CD4-positive, alpha-beta T cell (primary cell): ENCODE results near the gene MAP3K5. TPM values are rescaled to one million over a fixed set of nuclear protein-coding genes. Genes with fewer than 3 reads are reported as not detected.

Source experiments
- ATAC-seq: fragments of 200-7000 bp; cut with Tn5 transposase; one replicate; pipeline ENCODE4 v1.10.0; 2022; ENCODE audit warnings: mild to moderate bottlenecking; ENCODE audit not compliant: poor library complexity
- CTCF ChIA-PET: fragments of 350-600 bp; sonication (Branson Sonifier 250); formaldehyde crosslinking; loops from one replicate; lab custom pipeline; 2021; ENCODE audit warnings: antibody characterized with exemption, inconsistent platforms; lab: Charles Lee
- POLR2A ChIA-PET: fragments of 350-600 bp; sonication (Branson Sonifier 250); formaldehyde crosslinking; loops from one replicate; lab custom pipeline; 2021; ENCODE audit warnings: antibody characterized with exemption, inconsistent platforms; lab: Charles Lee
- DNase-seq, 14 experiments: peaks; one replicate each; pipeline ENCODE4 v3.0.0-alpha.2; 2013 to 2020; ENCODE audit warnings: mixed read lengths in 2 of 14
- H3K27ac ChIP-seq, 2 donors: one replicate each; pipeline versions ENCODE4 v1.5.1 to v1.7.0; 2013; ENCODE audit warnings: low read length in 2 of 2, low read depth in 1 of 2, mild to moderate bottlenecking in 1 of 2
- H3K27me3 ChIP-seq, 2 experiments: 1 replicate in 1 of 2; 2 replicates in 1 of 2; pipeline versions ENCODE4 v1.6.1 to v1.7.0; 2013; ENCODE audit warnings: low read length in 2 of 2, control low read depth in 1 of 2, mild to moderate bottlenecking in 1 of 2, moderate library complexity in 1 of 2; ENCODE audit not compliant: insufficient read depth in 2 of 2, control insufficient read depth in 1 of 2
- H3K36me3 ChIP-seq: one replicate; pipeline ENCODE4 v1.6.1; 2013; ENCODE audit warnings: low read length, control low read depth; ENCODE audit not compliant: insufficient read depth
- H3K4me1 ChIP-seq: one replicate; pipeline ENCODE4 v1.6.1; 2013; ENCODE audit warnings: low read length, control low read depth; ENCODE audit not compliant: insufficient read depth
- H3K4me3 ChIP-seq: one replicate; pipeline ENCODE4 v1.5.1; 2013; ENCODE audit warnings: mild to moderate bottlenecking, low read length, moderate library complexity
- H3K9me3 ChIP-seq, 2 experiments: 1 replicate in 1 of 2; 2 replicates in 1 of 2; pipeline versions ENCODE4 v1.6.1 to v1.7.0; 2013; ENCODE audit warnings: low read length in 2 of 2, mild to moderate bottlenecking in 2 of 2, control low read depth in 1 of 2, moderate library complexity in 1 of 2; ENCODE audit not compliant: control insufficient read depth in 1 of 2, insufficient read depth in 1 of 2
- H3K27ac Mint-ChIP-seq: one replicate; pipeline ENCODE4 v1.8.0; 2020; ENCODE audit warnings: mixed read lengths
- H3K27me3 Mint-ChIP-seq: one replicate; pipeline ENCODE4 v1.8.0; 2021; ENCODE audit warnings: mixed read lengths
- H3K36me3 Mint-ChIP-seq: one replicate; pipeline ENCODE4 v1.8.0; 2021; ENCODE audit warnings: low read depth, mixed read lengths
- H3K4me1 Mint-ChIP-seq: one replicate; pipeline ENCODE4 v1.8.0; 2021; ENCODE audit warnings: low read depth, mixed read lengths
- H3K4me3 Mint-ChIP-seq: one replicate; pipeline ENCODE4 v1.8.0; 2020; ENCODE audit warnings: mild to moderate bottlenecking, mixed read lengths
- H3K9me3 Mint-ChIP-seq: one replicate; pipeline ENCODE4 v1.8.0; 2020; ENCODE audit warnings: mixed read lengths
- intact Hi-C, 2 experiments: fragments of 100-400 bp; cut with DNase I in 1 of 2; cut with micrococcal nuclease in 1 of 2; formaldehyde crosslinking; loops; one replicate each; pipeline versions ENCODE4 v1.15.1 to v1.9.0; 2023 to 2025; cut with DNase I, micrococcal nuclease
- total RNA-seq, 174 experiments: library from RNA in 2 of 174; stranded (reverse) in 2 of 174; gene quantifications; one replicate each; pipeline ENCODE4 v1.2.3 and lab custom pipeline; 2021 to 2026
- TF ChIP-seq, protein P1 (sequence below): fragments of 200-600 bp; IDR thresholded peaks from one replicate; pipeline ENCODE4 v1.8.0; 2022; ENCODE audit warnings: antibody characterized with exemption, mild to moderate bottlenecking

The MAP3K5 gene
- total RNA-seq, 2 experiments from 2014 or later = 12.9 to 14.1 TPM

DNA sequence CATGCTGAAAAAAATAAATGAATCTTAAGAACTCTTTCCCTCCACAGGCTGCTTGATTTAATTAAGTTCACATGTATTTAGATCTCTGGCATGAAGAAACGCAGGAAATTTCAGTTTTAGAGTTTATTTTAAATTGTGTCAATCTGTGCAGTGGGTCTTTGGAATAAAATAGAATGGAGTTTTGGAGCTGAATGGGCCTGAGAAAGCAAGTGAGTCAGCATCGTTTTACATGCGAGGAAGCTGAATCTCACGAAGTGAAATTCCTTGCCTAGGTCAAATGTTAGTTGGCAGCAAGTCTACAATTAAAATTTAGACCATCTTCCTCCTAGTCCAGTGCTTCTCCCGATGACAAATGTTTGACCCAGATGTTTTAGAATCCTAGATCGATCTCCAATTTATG is 264.4 kb downstream of the MAP3K5 start:
- no peak for DNase-seq
- no peak for ATAC-seq
- Histone ChIP-seq H3K4me1 (peaks cover 14% of the 10 kb centered on the region), H3K27ac (no peak overlapping the region), H3K9me3 (no peaks in the 10 kb centered on the region), H3K36me3 (no peaks in the 10 kb centered on the region), H3K27me3 (no peaks in the 10 kb centered on the region), H3K4me3 (no peak overlapping the region)
- H3K27ac Mint-ChIP-seq = no peak overlapping the region
- TF ChIP-seq, protein P1, sequence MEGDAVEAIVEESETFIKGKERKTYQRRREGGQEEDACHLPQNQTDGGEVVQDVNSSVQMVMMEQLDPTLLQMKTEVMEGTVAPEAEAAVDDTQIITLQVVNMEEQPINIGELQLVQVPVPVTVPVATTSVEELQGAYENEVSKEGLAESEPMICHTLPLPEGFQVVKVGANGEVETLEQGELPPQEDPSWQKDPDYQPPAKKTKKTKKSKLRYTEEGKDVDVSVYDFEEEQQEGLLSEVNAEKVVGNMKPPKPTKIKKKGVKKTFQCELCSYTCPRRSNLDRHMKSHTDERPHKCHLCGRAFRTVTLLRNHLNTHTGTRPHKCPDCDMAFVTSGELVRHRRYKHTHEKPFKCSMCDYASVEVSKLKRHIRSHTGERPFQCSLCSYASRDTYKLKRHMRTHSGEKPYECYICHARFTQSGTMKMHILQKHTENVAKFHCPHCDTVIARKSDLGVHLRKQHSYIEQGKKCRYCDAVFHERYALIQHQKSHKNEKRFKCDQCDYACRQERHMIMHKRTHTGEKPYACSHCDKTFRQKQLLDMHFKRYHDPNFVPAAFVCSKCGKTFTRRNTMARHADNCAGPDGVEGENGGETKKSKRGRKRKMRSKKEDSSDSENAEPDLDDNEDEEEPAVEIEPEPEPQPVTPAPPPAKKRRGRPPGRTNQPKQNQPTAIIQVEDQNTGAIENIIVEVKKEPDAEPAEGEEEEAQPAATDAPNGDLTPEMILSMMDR = no peak
- intact Hi-C loops = no loop called here
- ChIA-PET CTCF (no interaction called here), POLR2A (no interaction called here)
- H3K27me3 Mint-ChIP-seq = peaks cover 3% of the 10 kb centered on the region
- peaks cover 22% of the 10 kb centered on the region for H3K4me1 Mint-ChIP-seq
- no peaks in the 10 kb centered on the region for H3K9me3 Mint-ChIP-seq
- H3K36me3 Mint-ChIP-seq = no peaks in the 10 kb centered on the region
- no peak overlapping the region for H3K4me3 Mint-ChIP-seq

DNA sequence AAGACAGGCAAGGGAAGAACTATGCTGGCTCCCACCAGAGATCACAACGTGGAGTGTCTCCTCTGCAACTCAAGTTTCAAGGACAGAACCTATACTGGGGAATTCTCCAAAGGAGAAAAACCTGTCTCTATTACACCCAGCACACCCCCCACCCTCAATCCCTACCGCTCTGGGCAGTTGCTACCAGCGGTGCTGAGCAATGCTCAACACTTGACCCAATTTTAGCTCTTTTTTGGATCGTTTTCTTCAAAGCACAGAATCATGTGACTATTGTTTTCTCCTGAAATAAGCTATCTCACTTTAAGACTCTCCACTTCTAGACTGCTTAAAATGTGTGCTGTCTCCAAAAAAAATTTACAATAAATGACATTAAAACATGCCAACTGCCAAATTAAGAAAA is 265.3 kb downstream of the MAP3K5 start:
- Histone ChIP-seq H3K4me1 (peaks cover 14% of the 10 kb centered on the region), H3K27me3 (no peaks in the 10 kb centered on the region), H3K4me3 (no peak overlapping the region), H3K27ac (no peak overlapping the region), H3K9me3 (no peaks in the 10 kb centered on the region), H3K36me3 (no peaks in the 10 kb centered on the region)
- peaks cover 22% of the 10 kb centered on the region for H3K4me1 Mint-ChIP-seq
- H3K27me3 Mint-ChIP-seq = peaks cover 3% of the 10 kb centered on the region
- no peaks in the 10 kb centered on the region for H3K36me3 Mint-ChIP-seq
- POLR2A ChIA-PET = interaction anchor here (1.0 kb wide), 1 partner anchor 67 kb away, joined by 4 read pairs; no protein-coding TSS in a partner anchor
- TF ChIP-seq, protein P1 = no peak
- ATAC-seq (no peak), DNase-seq (no peak)
- H3K9me3 Mint-ChIP-seq = no peaks in the 10 kb centered on the region
- CTCF ChIA-PET = interaction anchor here (0.6 to 1.0 kb wide), 2 partner anchors 8 to 12 kb away, joined by 3 read pairs; no protein-coding TSS in a partner anchor
- intact Hi-C loops = no loop called here
- H3K27ac Mint-ChIP-seq = no peak overlapping the region
- H3K4me3 Mint-ChIP-seq = no peak overlapping the region

DNA sequence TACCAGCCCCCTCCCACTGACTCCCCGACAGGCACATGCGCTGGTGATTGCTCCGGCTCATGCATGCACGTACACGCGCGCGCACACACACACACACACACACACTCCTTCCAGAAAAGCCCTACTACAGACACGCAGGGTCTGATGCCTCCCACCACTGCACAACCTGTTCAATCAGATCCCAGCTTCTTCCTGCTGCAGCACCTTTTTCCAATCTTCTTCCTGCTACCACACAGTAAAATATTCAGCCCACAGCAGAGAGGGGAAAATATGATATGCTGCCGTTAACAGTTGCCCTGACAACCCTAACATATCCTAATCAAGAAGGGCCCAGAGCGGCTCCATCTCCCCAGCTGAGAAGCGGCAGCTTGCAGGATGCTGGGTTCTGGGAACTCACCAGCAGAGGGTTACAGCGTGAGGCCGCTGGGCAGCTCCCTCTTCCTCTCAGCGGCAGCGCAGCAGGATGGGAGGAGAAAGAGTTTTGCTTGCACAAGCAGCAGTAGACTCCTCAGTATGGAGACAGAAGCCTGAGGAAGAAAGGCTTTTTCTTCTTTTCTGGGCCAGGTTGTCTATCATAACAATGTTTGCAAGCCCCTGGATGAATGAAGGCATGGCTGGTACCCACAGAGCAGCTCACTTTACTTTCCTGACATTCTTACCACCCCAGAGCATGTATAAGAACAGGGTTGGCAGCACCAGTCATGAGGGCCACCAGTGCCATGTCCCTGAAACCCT is 265.9 kb downstream of the MAP3K5 start:
- POLR2A ChIA-PET = interaction anchor here (1.0 kb wide), 1 partner anchor 68 kb away, joined by 4 read pairs; no protein-coding TSS in a partner anchor
- Mint-ChIP-seq H3K4me3 (peak overlapping the region; percentile 76), H3K4me1 (peaks cover 22% of the 10 kb centered on the region), H3K27ac (peak overlapping the region; percentile 10), H3K9me3 (no peaks in the 10 kb centered on the region), H3K27me3 (peaks cover 3% of the 10 kb centered on the region), H3K36me3 (no peaks in the 10 kb centered on the region)
- TF ChIP-seq, protein P1 = no peak
- no peaks in the 10 kb centered on the region for H3K27me3 ChIP-seq
- no peak overlapping the region for H3K27ac ChIP-seq
- no peaks in the 10 kb centered on the region for H3K9me3 ChIP-seq
- peak in 12 of 14 experiments; percentile 9 to 58 (median 25) for DNase-seq
- peaks cover 14% of the 10 kb centered on the region for H3K4me1 ChIP-seq
- peak; percentile 89 for ATAC-seq
- intact Hi-C loops = no loop called here
- no peaks in the 10 kb centered on the region for H3K36me3 ChIP-seq
- H3K4me3 ChIP-seq = no peak overlapping the region
- CTCF ChIA-PET = interaction anchor here (0.7 to 1.0 kb wide), 2 partner anchors 13 to 18 kb away, joined by 3 read pairs; no protein-coding TSS in a partner anchor
